ENCODE results near the gene PGM1. TPM values are rescaled to one million over a fixed set of nuclear protein-coding genes. Genes with fewer than 3 reads are reported as not detected.

The PGM1 gene
- total and polyA plus RNA-seq, 2 of the 13 experiments (the other 11 are each of a cell fraction or from before 2014, with no cell fraction given): 51.6 to 105 TPM

DNA sequence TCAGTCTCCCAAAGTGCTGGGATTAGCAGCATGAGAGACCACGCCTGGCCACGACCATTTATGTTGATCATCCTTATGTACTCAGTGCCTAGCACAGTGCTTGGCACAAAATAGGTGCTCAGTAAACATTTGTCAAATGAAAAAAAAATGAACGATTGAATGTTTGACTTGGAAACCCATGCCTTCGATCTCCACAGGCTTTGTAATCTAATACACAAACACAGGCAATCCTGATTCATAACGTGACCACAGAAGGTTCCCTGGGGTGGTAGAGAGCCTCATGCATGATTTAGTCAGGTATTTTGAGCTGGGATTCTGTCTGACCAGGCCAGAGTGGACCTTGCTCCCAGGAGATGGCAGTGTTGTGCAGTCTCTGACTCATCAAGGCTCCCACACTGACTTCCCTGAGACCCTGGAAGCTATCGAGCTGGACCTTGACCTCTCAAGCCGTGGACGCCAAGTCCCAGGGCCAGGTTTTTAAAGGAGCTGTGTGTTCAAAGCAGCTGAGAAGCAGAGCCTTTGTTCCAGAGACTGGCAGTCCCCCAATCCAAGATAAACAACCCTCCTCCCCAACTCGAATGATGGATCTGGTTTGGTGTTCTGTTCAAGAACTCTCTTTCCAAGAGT is 81.1 kb downstream of the PGM1 start (continued):
- TF ChIP-seq, protein P1, sequence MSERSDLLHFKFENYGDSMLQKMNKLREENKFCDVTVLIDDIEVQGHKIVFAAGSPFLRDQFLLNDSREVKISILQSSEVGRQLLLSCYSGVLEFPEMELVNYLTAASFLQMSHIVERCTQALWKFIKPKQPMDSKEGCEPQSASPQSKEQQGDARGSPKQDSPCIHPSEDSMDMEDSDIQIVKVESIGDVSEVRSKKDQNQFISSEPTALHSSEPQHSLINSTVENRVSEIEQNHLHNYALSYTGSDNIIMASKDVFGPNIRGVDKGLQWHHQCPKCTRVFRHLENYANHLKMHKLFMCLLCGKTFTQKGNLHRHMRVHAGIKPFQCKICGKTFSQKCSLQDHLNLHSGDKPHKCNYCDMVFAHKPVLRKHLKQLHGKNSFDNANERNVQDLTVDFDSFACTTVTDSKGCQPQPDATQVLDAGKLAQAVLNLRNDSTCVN (CRISPR knock-in tag; IDR thresholded peaks at IDR 0.05; ENCODE audit: borderline replicate concordance): peak; percentile 20; the same call in 1 of the 2 replicates
- peak; percentile 71 for TF ChIP-seq ZNF501 (CRISPR knock-in tag; IDR thresholded peaks at IDR 0.05)
- peak; percentile 77; the same call in 1 of the 2 replicates for TF ChIP-seq KDM3A (CRISPR knock-in tag; IDR thresholded peaks at IDR 0.05; ENCODE audit: low read depth)
- TF ChIP-seq ISL2 (CRISPR knock-in tag; IDR thresholded peaks at IDR 0.05): 0 out of 2 replicates have a peak, but pooled peaks have one; percentile 57
- peak; percentile 46; the same call in 1 of the 2 replicates for TF ChIP-seq ZNF33A (CRISPR knock-in tag; IDR thresholded peaks at IDR 0.05; ENCODE audit: borderline replicate concordance)
- TF ChIP-seq PBX2 (CRISPR knock-in tag; IDR thresholded peaks at IDR 0.05): no peak
- peak; percentile 68; the same call in 1 of the 2 replicates for TF ChIP-seq HOXA3 (CRISPR knock-in tag; IDR thresholded peaks at IDR 0.05)
- TF ChIP-seq FOXK1 (CRISPR knock-in tag; IDR thresholded peaks at IDR 0.05; ENCODE audit: borderline replicate concordance, low read depth): peak; percentile 54; the same call in 1 of the 2 replicates
- peak; percentile 54 for TF ChIP-seq ASH2L (IDR thresholded peaks at IDR 0.05; ENCODE audit: insufficient read length, low read depth, low read length)
- TF ChIP-seq GATAD2A (CRISPR knock-in tag; IDR thresholded peaks at IDR 0.05): peak; percentile 94
- TF ChIP-seq PRDM15 (CRISPR knock-in tag; IDR thresholded peaks at IDR 0.05): peak; percentile 60; the same call in 1 of the 2 replicates
- TF ChIP-seq ZNF619 (CRISPR knock-in tag; IDR thresholded peaks at IDR 0.05): 0 out of 2 replicates have a peak, but pooled peaks have one; percentile 49
- 0 out of 2 replicates have a peak, but pooled peaks have one; percentile 7 for TF ChIP-seq MAX (IDR thresholded peaks at IDR 0.05)
- no peak for TF ChIP-seq TCF7 (IDR thresholded peaks at IDR 0.05; ENCODE audit: low read depth)
- TF ChIP-seq ZNF329 (CRISPR knock-in tag; IDR thresholded peaks at IDR 0.05; ENCODE audit: low read depth): no peak
- no peak for TF ChIP-seq ZNF652 (CRISPR knock-in tag; IDR thresholded peaks at IDR 0.05; ENCODE audit: borderline replicate concordance, low read depth)
- TF ChIP-seq SOX6 (IDR thresholded peaks at IDR 0.05): no peak
- TF ChIP-seq SOX6 (CRISPR knock-in tag; IDR thresholded peaks at IDR 0.05): peak; percentile 87
- TF ChIP-seq TBX2 (CRISPR knock-in tag; IDR thresholded peaks at IDR 0.05; ENCODE audit: borderline replicate concordance): peak; percentile 60; the same call in 1 of the 2 replicates
- TF ChIP-seq ZNF883 (CRISPR knock-in tag; IDR thresholded peaks at IDR 0.05; ENCODE audit: not compliant biosample characterization): peak; percentile 52

All from HepG2 (cell line).